Epidermal melanocyte (primary cell): Measurements from ENCODE around the gene ACR.
"Not testable (repeated sequence)": the region's sequence is repeated elsewhere in the genome, so short reads cannot be mapped to it uniquely, and the experiment has no call there.

Source experiments
- DNase-seq: peaks from one replicate; pipeline ENCODE4 v3.0.0; 2011; ENCODE audit warnings: low spot score; ENCODE audit not compliant: insufficient read length

The ACR gene

DNA sequence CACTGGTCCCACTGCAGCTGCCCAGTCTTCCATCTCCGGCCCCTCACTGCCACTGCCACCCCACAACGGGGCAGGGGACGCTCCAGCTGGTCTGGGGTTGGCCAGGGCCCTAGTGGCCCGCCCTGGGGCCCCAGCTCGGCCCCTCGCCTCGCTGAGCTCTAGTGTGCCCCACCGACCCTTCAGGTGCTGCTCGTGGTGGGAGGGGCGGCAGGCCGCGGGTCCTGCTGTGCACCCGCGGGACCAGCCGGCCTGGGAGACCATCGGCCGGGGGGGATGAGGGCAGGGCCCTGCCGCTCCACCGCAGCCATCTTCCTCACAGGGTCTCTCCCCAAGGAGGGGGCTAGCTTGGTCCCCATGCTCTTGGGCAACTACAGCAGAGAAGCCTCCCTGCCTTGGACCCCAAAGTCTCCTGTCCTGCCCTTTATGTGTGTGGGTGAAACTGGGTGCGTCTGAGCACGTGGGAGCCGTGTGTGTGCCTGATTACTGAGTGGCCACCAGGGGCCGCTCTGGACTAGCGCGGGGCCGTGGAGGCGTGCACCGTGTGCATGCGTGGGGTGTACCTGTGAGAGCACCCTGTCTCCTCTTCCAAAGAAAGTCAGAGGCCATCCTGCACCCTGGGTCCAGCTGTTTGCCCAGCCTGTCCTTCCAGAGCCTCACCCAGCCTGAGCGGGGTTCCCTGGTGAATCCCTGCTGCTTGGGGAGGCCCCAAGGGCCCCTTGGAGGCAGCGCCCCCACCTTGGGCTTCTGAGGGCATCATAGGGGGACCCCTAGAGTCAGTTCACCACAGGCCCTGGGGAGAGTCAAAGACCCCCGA lies 6.0 kb upstream of the ACR start:
- DNase-seq, result peak; percentile 83

DNA sequence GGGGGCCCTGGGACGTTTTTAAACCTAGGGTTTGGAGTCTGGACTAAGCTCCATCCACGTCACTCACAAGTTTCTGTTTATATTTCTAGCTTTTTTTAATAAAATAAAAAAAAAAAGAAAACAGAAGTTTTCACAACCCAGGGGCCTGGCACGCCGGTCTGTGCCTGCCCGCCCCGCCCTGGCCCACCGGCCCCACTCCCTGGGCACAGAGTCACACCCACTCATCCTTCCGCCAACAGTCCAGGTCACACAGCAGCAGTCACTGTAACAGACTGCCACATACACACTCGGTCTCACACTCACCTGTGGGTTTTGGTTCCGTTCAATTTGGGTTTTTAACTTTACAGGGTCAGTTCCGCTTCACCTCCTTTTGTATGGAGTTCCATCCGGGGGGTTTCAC lies 5.3 kb upstream of the ACR start:
- DNase-seq, result no peak

DNA sequence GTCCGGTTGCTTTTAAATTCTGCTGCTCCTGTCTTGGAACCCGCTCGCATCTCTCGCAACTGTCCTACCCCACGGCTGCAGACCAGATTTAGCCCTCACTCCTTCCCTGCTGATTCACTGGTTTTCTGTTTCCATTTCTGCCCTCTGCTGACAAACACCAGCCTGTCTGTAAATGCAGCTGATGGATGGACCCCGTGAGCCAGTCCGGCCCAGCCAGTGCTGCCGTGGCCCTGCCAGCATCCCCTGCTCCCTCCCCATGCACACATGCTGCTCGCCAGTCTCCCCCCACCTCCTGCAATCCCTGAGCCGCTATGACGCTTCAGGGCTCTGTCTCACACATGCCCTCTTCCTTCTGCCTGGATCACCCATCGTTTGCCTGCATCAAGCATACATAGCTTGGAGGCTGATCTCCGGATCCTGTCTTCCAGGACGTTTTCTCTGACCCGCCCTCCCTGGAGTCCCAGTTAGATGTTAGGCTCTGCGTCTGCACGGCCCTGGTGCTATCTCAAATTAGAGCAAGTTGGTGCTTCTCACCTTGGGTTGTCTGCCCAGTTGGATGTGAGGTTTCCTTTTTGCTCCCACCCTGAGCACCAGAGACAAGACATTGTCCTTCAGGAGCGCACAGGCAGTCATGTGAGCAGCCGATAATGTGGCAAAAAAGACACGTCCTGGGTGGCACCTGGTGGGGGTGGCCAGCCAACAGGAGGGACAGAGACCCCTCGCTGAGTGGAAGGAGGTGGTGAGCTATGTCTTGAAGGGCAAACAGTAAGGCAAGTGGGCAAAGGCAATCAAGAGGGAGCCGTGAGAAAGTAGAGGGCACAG lies 4.3 kb upstream of the ACR start:
- DNase-seq, result peak; percentile 88

DNA sequence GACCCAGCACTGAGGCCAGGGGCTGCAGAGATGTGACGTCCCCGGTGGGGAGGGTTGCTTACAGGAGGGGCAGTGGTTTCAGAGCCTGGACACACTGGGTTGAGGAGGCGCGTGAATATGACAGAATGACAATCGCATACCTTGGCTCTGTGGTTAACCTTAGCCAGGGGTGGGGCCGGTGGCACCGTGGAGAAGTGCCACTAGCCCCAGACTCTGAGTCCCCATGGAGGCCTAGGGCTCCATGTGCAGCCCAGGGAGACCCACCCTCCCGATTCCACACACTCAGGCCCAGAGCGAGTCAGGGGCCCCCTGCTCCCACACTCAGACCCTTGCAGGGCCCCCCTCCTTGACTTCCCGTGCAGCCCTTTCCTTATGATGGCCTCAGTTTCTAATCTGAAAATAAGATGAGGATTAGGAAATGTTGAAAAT lies 3.6 kb upstream of the ACR start:
- no peak for DNase-seq

DNA sequence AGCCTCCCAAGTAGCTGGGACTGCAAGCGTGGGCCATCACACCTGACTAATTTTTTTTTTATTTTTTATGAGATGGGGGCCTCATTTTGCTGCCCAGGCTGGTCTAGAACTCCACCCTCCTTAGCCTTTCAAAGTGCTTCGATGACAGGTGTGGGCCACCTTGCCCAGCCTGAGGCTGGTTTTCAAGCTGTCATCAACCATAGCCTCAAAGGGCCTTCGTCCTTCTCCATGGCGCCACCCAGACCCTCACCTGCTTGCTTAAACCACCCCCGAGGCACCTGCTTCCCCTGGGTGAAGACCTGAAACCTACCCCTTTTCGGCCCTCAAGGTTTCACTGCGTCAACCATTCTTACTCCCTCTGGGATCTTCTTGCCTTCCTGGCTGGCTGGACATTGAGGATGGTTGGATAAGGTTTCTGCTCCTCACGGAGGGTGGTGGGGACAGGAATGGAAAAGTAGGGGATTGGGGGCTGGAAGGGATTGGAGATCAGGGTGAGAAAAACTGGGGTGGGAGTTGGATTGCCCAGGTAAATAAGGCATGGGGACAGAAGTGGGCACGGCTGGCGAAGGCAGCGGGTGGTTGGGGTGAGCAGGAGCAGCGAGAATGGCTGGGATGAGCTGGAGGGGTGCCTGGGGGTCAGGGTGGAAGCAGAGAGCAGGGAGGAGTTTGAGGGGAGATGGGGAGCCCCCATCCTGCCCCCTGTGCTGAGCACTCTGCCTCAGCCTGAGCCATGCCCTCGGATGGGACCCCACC lies 2.8 kb upstream of the ACR start:
- no peak for DNase-seq

DNA sequence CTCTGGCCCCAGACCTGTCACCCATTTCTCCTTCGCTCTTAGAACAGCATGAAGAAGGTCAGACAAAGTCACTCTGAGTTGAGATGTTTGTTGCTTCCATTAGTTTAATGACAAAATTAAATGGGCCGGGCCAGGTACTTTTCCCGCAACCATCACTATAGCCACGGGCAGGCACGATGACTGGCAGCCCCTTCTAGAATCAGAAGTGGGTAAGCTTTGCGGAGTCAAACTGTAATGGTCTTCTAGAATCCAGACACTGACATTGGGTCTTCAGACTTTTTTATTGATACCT lies 2.3 kb upstream of the ACR start:
- DNase-seq, result no peak

DNA sequence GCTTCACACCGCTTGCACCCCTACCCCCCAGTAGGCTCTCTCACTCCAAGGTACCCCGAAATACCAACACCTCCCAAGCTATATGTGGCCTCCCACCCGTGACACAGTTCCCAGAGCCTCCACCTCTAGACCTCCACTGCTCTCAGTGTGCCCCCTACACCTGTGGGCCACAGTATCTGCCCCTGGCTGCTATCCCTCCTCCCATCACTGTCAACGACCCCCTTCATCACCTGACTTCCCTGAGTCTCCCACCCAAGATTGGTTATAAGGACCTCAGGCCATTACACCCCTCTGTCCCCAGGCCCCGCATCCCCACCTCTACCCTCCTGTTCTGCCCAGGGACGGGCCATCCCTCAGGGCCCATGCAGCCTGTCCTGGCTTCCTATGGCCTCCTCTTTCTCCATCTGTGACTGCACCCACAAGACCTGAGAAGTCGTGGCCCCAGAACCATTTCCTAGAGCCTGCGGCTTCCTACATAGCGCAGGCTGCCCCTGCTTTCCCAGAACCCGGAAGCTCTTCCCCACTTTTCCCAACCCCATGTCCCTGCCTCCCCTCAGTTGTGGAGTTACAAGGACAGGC lies 734 bp downstream of the ACR start:
- no peak for DNase-seq

DNA sequence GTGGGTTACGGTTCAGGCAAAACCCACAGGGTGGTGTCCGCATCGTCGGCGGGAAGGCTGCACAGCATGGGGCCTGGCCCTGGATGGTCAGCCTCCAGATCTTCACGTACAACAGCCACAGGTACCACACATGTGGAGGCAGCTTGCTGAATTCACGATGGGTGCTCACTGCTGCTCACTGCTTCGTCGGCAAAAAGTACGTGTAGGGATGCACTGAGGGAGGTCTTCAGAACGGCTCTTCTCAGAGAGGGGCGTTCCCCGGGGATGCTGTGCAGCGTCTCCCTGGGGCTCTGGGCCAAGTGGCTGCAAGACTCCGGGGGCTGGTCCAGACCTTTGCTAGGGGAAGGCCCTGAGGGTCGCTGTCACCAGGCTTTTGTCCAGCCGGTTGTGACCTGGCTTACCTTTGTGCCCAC lies 1.3 kb downstream of the ACR start:
- DNase-seq, result no peak

DNA sequence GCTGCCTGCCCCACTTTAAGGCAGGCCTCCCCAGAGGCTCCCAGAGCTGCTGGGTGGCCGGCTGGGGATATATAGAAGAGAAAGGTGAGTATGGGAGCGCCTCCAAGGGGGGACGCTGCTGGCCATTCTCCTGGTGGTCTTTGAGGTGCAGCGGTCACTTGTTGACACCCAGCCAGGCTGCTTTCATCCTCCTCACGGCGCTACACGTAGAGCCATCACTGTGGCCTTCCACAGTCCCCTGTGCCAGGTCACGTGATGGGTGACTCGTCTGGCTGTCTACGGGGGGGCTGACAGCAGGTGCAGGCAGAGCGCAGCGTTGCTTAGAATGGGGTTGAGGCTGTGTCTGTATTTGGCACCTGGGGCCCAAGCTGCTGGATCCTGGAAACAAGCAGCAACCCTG lies 1.9 kb downstream of the ACR start:
- DNase-seq, result no peak

DNA sequence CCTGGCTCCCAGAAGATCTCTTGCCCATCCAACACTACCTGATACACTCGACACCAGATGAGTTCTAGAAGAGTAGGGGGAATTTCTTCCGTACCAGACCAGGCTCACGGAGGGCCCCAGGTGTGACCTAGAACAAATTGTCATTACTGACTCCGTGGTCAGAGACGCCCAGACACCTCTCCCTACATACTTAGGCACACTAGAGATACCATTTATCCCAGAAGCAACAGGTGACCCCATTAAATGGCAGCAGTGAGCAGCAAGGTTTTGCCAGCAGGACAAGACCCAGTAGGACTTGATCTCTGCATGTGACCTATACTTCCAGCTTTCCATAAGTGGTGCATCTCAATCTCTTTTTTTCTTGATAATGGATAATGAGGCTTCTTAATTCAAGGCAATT lies 2.7 kb downstream of the ACR start:
- DNase-seq, result not testable (repeated sequence)

DNA sequence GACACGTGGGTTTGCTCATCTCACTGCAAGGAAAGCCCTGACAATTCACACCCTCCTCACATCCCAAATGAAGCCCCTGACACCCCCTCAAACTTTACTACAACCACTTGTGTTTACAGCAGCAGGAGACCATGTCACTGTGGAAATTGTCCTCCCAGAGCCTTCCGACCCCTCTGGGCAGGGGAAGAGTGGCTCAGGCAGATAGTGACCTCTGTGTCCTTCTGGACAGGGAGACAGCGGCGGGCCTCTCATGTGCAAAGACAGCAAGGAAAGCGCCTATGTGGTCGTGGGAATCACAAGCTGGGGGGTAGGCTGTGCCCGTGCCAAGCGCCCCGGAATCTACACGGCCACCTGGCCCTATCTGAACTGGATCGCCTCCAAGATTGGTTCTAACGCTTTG lies 6.4 kb downstream of the ACR start:
- not testable (repeated sequence) for DNase-seq

DNA sequence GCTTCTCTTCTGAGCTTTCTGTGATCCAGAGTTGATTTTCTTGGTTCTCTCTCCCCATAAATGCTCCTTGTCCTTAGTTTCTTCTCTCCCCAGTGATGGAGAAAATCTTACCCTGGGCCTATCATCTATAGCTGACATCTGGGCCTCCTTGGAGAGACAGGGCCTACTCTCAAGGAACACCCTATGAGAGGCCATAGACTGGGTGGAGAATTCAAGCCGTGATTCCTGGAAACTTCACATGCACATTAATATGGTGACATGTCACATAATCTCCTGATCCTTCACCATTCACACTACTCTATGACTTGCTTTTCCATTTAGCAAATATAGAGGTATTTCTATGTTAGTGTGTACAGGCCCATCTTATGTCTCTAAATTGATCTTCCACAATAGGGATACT lies 9.5 kb downstream of the ACR start:
- not testable (repeated sequence) for DNase-seq

DNA sequence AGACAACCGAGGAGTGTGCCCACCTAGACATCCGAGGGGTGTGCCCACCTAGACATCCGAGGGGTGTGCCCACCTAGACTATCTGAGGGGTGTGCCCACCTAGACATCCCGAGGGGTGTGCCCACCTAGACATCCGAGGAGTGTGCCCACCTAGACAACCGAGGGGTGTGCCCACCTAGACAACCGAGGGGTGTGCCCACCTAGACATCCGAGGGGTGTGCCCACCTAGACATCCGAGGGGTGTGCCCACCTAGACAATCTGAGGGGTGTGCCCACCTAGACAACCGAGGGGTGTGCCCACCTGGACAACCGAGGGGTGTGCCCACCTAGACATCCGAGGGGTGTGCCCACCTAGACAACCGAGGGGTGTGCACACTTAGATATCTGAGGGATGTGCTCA lies 10.6 kb downstream of the ACR start:
- DNase-seq, result not testable (repeated sequence)

DNA sequence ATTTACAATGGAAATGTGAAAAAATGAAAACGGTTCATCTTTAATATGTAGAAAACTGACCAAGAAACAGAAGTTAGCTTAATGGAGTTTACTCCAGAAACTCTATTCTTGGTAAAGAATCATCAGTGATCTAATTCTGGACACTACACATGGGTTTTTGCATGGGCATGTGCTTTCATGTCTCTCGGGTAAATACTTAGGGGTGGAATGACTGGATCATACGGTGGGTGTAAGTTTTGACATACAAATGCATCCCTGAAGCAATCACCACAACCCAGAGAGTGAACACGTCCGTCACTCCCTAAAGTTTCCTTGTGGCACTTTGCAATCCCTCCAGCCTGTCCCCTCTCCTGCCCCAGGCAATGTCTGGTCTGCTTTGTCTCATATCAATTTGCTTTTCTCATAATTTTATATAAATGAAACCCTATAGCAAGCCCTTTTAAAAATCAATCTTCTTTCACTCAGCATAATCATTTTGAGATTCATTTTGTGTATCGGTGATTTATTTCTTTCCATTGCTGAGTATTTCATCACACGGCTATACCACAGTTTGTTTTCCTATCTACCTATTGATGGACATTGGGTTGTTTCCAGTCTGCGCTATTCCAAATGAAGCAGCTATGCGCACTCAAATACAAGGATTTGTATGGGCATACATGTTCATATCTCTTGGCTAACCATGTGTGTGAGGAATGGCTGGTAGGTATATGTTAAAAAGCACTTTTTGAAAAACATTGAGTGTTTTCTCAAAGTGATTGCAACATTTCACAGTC lies 11.5 kb downstream of the ACR start:
- not testable (repeated sequence) for DNase-seq

DNA sequence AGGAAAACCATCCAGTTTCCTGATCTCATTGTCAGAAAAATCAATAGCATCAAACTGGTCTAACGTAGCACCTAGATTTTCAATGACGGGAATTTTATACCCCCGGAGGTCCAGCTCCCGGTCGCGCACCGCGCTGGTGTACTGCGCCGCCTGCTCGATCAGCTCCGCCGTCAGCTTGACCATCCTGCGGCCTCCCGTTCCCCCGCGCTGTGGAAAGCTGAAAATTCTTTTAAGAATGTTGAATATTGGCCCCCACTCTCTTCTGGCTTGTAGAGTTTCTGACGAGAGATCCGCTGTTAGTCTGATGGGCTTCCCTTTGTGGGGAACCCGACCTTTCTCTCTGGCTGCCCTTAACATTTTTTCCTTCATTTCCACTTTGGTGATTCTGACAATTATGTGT lies 17.2 kb downstream of the ACR start:
- not testable (repeated sequence) for DNase-seq

DNA sequence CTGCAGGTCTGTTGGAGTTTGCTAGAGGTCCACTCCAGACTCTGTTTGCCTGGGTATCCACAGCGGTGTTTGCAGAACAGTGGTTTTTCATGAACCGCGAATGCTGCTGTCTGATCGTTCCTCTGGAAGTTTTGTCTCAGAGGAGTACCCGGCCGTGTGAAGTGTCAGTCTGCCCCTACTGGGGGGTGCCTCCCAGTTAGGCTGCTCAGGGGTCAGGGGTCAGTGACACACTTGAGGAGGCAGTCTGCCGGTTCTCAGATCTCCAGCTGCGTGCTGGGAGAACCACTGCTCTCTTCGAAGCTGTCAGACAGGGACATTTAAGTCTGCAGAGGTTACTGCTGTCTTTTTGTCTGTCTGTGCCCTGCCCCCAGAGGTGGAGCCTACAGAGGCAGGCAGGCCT lies 18.4 kb downstream of the ACR start:
- not testable (repeated sequence) for DNase-seq

DNA sequence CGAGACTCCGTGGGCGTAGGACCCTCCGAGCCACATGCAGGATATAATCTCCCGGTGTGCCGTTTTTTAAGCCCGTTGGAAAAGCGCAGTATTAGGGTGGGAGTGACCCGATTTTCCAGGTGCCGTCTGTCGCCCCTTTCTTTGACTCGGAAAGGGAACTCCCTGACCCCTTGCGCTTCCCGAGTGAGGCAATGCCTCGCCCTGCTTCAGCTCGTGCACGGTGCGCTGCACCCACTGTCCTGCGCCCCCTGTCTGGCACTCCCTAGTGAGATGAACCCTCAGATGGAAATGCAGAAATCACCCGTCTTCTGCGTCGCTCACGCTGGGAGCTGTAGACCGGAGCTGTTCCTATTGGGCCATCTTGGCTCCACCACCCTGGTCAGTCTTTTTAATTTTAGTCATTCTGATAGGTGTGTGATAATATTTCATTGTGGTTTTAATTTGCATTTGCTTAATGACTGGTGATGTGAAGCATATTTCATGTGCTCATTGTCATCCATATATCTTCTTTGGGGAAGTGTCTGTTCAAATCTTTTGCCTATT lies 19.0 kb downstream of the ACR start:
- DNase-seq, result not testable (repeated sequence)

DNA sequence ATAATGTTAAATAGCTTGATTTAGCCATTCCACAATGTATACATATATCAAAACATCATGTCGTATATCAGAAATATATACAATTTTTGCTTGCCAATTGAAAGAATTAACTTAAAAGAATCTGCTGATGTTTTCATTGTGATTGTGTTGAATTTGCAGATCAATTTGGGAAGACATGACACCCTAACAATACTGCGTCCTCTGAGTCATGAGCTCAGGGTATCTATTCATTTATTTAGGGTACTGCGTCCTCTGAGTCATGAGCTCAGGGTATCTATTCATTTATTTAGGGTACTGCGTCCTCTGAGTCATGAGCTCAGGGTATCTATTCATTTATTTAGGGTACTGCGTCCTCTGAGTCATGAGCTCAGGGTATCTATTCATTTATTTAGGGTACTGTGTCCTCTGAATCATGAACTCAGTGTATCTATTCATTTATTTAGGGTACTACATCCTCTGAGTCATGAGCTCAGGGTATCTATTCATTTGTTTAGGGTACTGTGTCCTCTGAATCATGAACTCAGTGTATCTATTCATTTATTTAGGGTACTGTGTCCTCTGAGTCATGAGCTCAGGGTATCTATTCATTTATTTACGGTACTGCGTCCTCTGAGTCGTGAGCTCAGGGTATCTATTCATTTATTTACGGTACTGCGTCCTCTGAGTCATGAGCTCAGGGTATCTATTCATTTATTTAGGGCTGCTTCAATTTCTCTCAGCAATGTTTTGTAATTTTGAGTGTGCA lies 21.8 kb downstream of the ACR start:
- DNase-seq, result not testable (repeated sequence)

DNA sequence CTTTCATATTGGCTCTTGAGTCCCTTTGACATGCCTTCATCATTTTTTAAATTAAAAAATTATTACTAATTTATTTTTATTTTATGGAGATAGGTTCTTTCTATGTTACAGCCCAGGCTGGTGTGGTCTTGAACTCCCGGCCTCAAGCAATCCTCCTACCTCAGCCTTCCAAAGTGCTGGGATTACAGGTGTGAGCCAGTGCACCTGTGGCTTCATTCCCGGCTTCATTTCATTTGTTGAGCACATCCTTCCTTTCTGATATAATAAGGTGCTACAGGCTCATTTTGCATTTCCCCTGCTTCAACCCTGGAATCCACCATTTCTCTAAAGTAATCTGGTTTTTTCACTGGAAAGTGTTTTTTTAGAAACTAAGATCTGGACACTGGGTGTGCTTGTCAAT lies 23.8 kb downstream of the ACR start:
- DNase-seq, result not testable (repeated sequence)

DNA sequence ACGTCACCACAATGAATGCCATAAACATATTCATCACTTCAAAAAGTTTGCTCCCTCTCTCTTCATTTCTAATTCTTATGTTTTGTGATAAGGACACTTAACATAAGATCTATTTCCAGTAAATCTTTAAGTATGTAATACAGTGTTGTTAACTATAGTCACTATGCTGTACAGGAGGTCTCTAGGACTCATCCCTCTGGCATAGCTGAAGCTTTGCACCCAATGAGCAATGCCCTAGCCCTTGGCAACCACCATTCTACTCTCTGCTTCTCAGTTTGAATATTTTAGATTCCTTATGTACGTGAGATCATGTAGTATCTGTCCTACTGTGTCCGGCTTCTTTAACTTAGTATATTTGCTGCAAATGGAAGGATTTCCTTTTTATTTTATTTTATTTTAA lies 26.3 kb downstream of the ACR start:
- not testable (repeated sequence) for DNase-seq
